HepG2 (cell line): ENCODE measurements around the gene STARD10. TPM values are rescaled to one million over a fixed set of nuclear protein-coding genes. Genes with fewer than 3 reads are reported as not detected.

Source experiments
- RBM39 ChIP-seq: fragments of 200-400 bp; formaldehyde crosslinking; IDR thresholded peaks from one replicate; pipeline ENCODE4 v1.6.1; 2018; ENCODE audit warnings: antibody characterized with exemption, mild to moderate bottlenecking, low read depth, low read length; ENCODE audit not compliant: poor library complexity, severe bottlenecking
- REXO4 ChIP-seq: sonication (generic); formaldehyde crosslinking; IDR thresholded peaks from 2 replicates; pipeline ENCODE4 v1.8.0; 2022; ENCODE audit warnings: missing genetic modification reagents, mild to moderate bottlenecking, borderline replicate concordance
- SMARCE1 ChIP-seq: fragments of 450-650 bp; IDR thresholded peaks from 2 replicates; pipeline ENCODE4 v1.6.1; 2017; ENCODE audit warnings: borderline replicate concordance
- SP5 ChIP-seq: IDR thresholded peaks from 2 replicates; pipeline ENCODE4 v1.6.1; 2016; ENCODE audit warnings: low read depth, borderline replicate concordance
- TAF1 ChIP-seq: sonication (generic); formaldehyde crosslinking; IDR thresholded peaks from 2 replicates; pipeline ENCODE4 v1.4.0; 2020; ENCODE audit warnings: missing genetic modification reagents
- ZFX ChIP-seq: sonication (generic); formaldehyde crosslinking; IDR thresholded peaks from 2 replicates; pipeline ENCODE4 v1.4.0; 2020; ENCODE audit warnings: mild to moderate bottlenecking, low read depth, missing genetic modification reagents, moderate library complexity
- ZFY ChIP-seq: sonication (generic); formaldehyde crosslinking; IDR thresholded peaks from 2 replicates; pipeline ENCODE4 v1.4.0; 2020; ENCODE audit warnings: missing genetic modification reagents
- ZNF207 ChIP-seq: fragments of 450-650 bp; IDR thresholded peaks from 2 replicates; pipeline ENCODE4 v1.6.1; 2016; ENCODE audit warnings: antibody characterized with exemption, borderline replicate concordance
- ZNF557 ChIP-seq: sonication (generic); formaldehyde crosslinking; IDR thresholded peaks from 2 replicates; pipeline ENCODE4 v1.4.0; 2020; ENCODE audit warnings: missing genetic modification reagents
- polyA plus RNA-seq, 8 experiments: library from polyadenylated mRNA; depleted of rRNA in 3 of 8; stranded (reverse) in 7 of 8; unstranded in 1 of 8; fragments of >200 nt; fragmentation: Illumina TruSeq in 4 of 8; extraction: Trizol in 4 of 8; gene quantifications; 2 replicates each; pipeline versions ENCODE4 v1.2.1 to v1.2.3, GENCODE V29; 2011 to 2016; ENCODE audit warnings: low read depth in 4 of 8, missing spikeins in 1 of 8, mixed read lengths in 1 of 8; ENCODE audit not compliant: insufficient read depth in 1 of 8
- total RNA-seq, 5 experiments: library from RNA; depleted of rRNA; stranded (reverse); fragments of >200 nt; fragmentation: Illumina TruSeq; extraction: Trizol; gene quantifications; 2 replicates each; pipeline ENCODE4 v1.2.3, GENCODE V29; 2016; ENCODE audit warnings: low read depth in 1 of 5
- TF ChIP-seq, protein P1 (sequence below): sonication (generic); formaldehyde crosslinking; IDR thresholded peaks from 2 replicates; pipeline ENCODE4 v1.9.0; 2022; ENCODE audit warnings: missing genetic modification reagents, mild to moderate bottlenecking, borderline replicate concordance
- TF ChIP-seq, protein P2 (sequence below): sonication (generic); formaldehyde crosslinking; IDR thresholded peaks from 2 replicates; pipeline ENCODE4 v1.8.1; 2022; ENCODE audit warnings: low read depth, mild to moderate bottlenecking, missing genetic modification reagents

STARD10 gene
- total and polyA plus RNA-seq, 2 of the 13 experiments (the other 11 are each of a cell fraction or from before 2014, with no cell fraction given) = 260 to 341 TPM

DNA sequence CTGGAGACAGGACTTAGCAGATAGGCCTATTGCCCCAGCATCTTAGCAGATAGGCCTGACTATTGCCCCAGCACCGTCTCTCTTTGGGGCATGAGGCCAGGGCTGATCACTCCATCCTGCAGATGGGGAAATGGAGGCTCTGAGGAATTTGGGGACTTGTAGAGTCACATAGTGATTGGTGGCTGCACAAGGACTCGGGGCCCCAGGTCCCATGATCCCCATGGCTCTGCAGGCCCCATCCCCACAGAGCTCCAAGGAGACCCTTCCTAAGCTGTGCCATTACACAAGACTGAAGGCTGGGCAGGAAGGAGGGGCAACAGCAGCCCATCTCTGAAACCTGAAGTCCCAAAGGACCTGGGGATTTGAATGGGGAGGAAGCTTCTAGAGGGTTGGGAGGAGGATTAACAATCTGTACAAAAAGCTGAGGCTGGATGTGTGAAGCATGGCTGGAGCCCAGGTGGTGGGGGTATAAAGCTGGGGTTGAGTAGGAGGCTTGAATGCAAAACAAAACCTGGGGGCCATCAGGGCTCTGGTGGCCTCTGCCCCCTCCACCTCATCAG, 43.2 kb downstream of the STARD10 start (continued):
- TF ChIP-seq, protein P1, sequence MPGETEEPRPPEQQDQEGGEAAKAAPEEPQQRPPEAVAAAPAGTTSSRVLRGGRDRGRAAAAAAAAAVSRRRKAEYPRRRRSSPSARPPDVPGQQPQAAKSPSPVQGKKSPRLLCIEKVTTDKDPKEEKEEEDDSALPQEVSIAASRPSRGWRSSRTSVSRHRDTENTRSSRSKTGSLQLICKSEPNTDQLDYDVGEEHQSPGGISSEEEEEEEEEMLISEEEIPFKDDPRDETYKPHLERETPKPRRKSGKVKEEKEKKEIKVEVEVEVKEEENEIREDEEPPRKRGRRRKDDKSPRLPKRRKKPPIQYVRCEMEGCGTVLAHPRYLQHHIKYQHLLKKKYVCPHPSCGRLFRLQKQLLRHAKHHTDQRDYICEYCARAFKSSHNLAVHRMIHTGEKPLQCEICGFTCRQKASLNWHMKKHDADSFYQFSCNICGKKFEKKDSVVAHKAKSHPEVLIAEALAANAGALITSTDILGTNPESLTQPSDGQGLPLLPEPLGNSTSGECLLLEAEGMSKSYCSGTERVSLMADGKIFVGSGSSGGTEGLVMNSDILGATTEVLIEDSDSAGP (CRISPR knock-in tag) = 0 out of 2 replicates have a peak, but pooled peaks have one; percentile 38
- TF ChIP-seq, protein P2, sequence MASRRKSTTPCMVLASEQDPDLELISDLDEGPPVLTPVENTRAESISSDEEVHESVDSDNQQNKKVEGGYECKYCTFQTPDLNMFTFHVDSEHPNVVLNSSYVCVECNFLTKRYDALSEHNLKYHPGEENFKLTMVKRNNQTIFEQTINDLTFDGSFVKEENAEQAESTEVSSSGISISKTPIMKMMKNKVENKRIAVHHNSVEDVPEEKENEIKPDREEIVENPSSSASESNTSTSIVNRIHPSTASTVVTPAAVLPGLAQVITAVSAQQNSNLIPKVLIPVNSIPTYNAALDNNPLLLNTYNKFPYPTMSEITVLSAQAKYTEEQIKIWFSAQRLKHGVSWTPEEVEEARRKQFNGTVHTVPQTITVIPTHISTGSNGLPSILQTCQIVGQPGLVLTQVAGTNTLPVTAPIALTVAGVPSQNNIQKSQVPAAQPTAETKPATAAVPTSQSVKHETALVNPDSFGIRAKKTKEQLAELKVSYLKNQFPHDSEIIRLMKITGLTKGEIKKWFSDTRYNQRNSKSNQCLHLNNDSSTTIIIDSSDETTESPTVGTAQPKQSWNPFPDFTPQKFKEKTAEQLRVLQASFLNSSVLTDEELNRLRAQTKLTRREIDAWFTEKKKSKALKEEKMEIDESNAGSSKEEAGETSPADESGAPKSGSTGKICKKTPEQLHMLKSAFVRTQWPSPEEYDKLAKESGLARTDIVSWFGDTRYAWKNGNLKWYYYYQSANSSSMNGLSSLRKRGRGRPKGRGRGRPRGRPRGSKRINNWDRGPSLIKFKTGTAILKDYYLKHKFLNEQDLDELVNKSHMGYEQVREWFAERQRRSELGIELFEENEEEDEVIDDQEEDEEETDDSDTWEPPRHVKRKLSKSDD (CRISPR knock-in tag) = no peak
- TF ChIP-seq ZNF557 (CRISPR knock-in tag) = no peak
- no peak for TF ChIP-seq REXO4
- no peak for TF ChIP-seq SMARCE1
- TF ChIP-seq ZNF207 = no peak
- TF ChIP-seq SP5 (CRISPR knock-in tag) = no peak
- TF ChIP-seq RBM39 = no peak
- peak; percentile 38; the same call in 1 of the 2 replicates for TF ChIP-seq ZFY (CRISPR knock-in tag)
- TF ChIP-seq TAF1 (CRISPR knock-in tag) = 0 out of 2 replicates have a peak, but pooled peaks have one; percentile 19
- peak; percentile 28; the same call in 1 of the 2 replicates for TF ChIP-seq ZFX (CRISPR knock-in tag)
